Stomach (tissue), 9 donors: ENCODE measurements around the gene MNAT1. TPM values are rescaled to one million over a fixed set of nuclear protein-coding genes. Genes with fewer than 3 reads are reported as not detected.

Source experiments
- DNase-seq, 2 donors: peaks; one replicate each; pipeline versions ENCODE4 v3.0.0 to v3.0.0-alpha.2; 2013 to 2019
- H3K27ac ChIP-seq, 5 donors: fragments of 200-600 bp in 4 of 5; sonication (generic) in 4 of 5; one replicate each; pipeline ENCODE4 v1.5.1; 2013 to 2019; ENCODE audit warnings: mild to moderate bottlenecking in 1 of 5, moderate library complexity in 1 of 5
- H3K27me3 ChIP-seq, 3 donors: fragments of 200-600 bp; sonication (generic); one replicate each; pipeline ENCODE4 v1.5.1; 2017 to 2019; ENCODE audit warnings: mixed run types in 1 of 3
- H3K36me3 ChIP-seq, 4 donors: fragments of 200-600 bp; sonication (generic); 1 replicate in 3 of 4; 2 replicates in 1 of 4; pipeline ENCODE4 v1.5.1; 2016 to 2019
- H3K4me1 ChIP-seq, 4 donors: fragments of 200-600 bp; sonication (generic); one replicate each; pipeline ENCODE4 v1.5.1; 2016 to 2019
- H3K4me3 ChIP-seq, 4 donors: fragments of 200-600 bp; sonication (generic) in 3 of 4; one replicate each; pipeline ENCODE4 v1.5.1; 2016 to 2019; ENCODE audit warnings: mild to moderate bottlenecking in 1 of 4
- H3K9me3 ChIP-seq, 4 donors: fragments of 200-600 bp; sonication (generic); one replicate each; pipeline ENCODE4 v1.5.1; 2016 to 2019
- EP300 ChIP-seq: sonication (generic); formaldehyde crosslinking; IDR thresholded peaks from one replicate; pipeline ENCODE4 v1.6.1; 2017; ENCODE audit warnings: antibody characterized with exemption
- POLR2A ChIP-seq, 4 donors: fragments of 450-650 bp; IDR thresholded peaks; one replicate each; pipeline ENCODE4 v1.6.1; 2016; ENCODE audit warnings: antibody characterized with exemption in 4 of 4, control low read depth in 2 of 4, mild to moderate bottlenecking in 1 of 4, moderate library complexity in 1 of 4
- POLR2AphosphoS5 ChIP-seq, 3 donors: sonication (generic); formaldehyde crosslinking; IDR thresholded peaks; one replicate each; pipeline ENCODE4 v1.6.1; 2016; ENCODE audit warnings: antibody characterized with exemption in 3 of 3
- WGBS, 5 donors: extraction: QIAGEN DNeasy Blood & Tissue Kit in 3 of 5; methylation state at CpG; one replicate each; pipeline versions ENCODE4 v1.1.5 to v1.1.7; 2013 to 2018; 5-methylcytosine and 5-hydroxymethylcytosine counted together
- intact Hi-C: fragments of 100-400 bp; cut with DNase I; formaldehyde crosslinking; loops from one replicate; pipeline ENCODE4 v1.15.1; 2023; ENCODE audit warnings: low total_unique reads
- polyA plus RNA-seq, 3 donors: library from polyadenylated mRNA; stranded (reverse); fragments of 200-250 nt; gene quantifications; one replicate each; pipeline ENCODE4 v1.2.3, GENCODE V29; 2013
- total RNA-seq, 5 donors: library from RNA; depleted of rRNA; stranded (reverse); fragments of >200 nt; gene quantifications; one replicate each; pipeline versions ENCODE4 v1.1.0 to v1.2.3, GENCODE V29; 2014 to 2016
- TF ChIP-seq, protein P1 (sequence below), 7 experiments: fragments of 450-650 bp in 4 of 7; fragments of 200-600 bp in 3 of 7; sonication (generic) in 3 of 7; IDR thresholded peaks; one replicate each; pipeline ENCODE4 v1.5.1; 2016 to 2019; ENCODE audit warnings: antibody characterized with exemption in 7 of 7, control low read depth in 2 of 7, mild to moderate bottlenecking in 1 of 7
- donor health status: healthy with polysubstance abuse.
- donor health status: Bipolar disorder and iron deficiency.
- donor health status: healthy.

MNAT1 gene
- total and polyA plus RNA-seq, 8 donors = 10.3 to 150 (median 19.9) TPM

DNA sequence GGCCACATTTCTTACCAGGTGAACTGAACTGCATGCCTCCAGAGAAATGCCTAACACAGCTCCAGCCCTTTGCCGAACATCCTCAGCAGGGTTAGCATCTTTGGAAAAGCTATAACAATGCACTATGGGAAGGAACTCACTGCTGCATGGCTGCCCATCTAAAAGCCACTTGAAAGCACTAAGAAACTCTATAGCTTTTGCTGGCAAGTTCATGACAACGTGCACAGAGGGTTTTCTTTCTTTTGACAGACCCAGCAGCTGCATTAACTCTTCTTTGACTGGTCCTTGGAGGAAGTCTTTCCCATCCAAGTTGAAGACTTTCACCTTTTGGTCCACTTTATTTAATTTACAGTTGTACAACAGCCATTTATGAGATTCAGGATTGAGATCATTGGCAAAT, 241.0 kb downstream of the MNAT1 start:
- peak in 1 of 2 donors; percentile 9 for DNase-seq
- intact Hi-C loops = no loop called here
- WGBS, 5 donors = 37 to 53% (median 51%) methylated on average over 2 of the region's 2 CpGs
- H3K9me3 ChIP-seq = no peaks in the 10 kb centered on the region
- peaks cover 0 to 33% (median 24%) of the 10 kb centered on the region in 4 donors for H3K4me1 ChIP-seq
- H3K27me3 ChIP-seq = no peaks in the 10 kb centered on the region
- no peak for TF ChIP-seq POLR2A (IDR thresholded peaks at IDR 0.05)
- TF ChIP-seq POLR2AphosphoS5 (IDR thresholded peaks at IDR 0.05) = no peak
- TF ChIP-seq, protein P1, sequence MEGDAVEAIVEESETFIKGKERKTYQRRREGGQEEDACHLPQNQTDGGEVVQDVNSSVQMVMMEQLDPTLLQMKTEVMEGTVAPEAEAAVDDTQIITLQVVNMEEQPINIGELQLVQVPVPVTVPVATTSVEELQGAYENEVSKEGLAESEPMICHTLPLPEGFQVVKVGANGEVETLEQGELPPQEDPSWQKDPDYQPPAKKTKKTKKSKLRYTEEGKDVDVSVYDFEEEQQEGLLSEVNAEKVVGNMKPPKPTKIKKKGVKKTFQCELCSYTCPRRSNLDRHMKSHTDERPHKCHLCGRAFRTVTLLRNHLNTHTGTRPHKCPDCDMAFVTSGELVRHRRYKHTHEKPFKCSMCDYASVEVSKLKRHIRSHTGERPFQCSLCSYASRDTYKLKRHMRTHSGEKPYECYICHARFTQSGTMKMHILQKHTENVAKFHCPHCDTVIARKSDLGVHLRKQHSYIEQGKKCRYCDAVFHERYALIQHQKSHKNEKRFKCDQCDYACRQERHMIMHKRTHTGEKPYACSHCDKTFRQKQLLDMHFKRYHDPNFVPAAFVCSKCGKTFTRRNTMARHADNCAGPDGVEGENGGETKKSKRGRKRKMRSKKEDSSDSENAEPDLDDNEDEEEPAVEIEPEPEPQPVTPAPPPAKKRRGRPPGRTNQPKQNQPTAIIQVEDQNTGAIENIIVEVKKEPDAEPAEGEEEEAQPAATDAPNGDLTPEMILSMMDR (IDR thresholded peaks at IDR 0.05) = no peak
- TF ChIP-seq EP300 = no peak
- peaks cover 6 to 40% (median 24%) of the 10 kb centered on the region in 4 donors for H3K36me3 ChIP-seq
- H3K4me3 ChIP-seq = no peak overlapping the region
- no peak overlapping the region for H3K27ac ChIP-seq

DNA sequence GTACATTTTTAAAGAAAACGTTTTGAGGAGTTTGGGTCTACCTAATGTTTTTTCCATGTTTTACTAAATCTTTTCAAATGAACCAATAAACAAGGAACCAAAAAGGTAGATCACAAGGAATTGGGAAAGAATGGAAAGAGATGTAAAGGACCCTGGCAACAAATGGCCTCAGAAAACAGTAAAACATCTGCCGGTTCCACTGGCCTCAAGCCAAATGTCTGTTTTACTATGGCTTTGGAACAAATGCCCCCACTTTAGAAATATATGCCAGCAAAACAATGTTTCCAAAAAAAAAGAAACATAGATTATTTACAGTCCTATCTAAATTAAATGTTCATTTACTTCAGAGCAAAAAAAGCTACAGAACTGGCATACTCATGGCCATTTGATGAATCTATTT, 243.3 kb downstream of the MNAT1 start:
- Histone ChIP-seq H3K27me3 (no peaks in the 10 kb centered on the region), H3K27ac (no peak overlapping the region), H3K9me3 (no peaks in the 10 kb centered on the region), H3K4me3 (no peak overlapping the region), H3K4me1 (peaks cover 0 to 46% (median 35%) of the 10 kb centered on the region in 4 donors), H3K36me3 (peaks cover 6 to 32% (median 24%) of the 10 kb centered on the region in 4 donors)
- intact Hi-C loops = no loop called here
- WGBS, 5 donors = 58 to 63% (median 62%) methylated on average over 2 of the region's 2 CpGs
- TF ChIP-seq, protein P1 (IDR thresholded peaks at IDR 0.05) = no peak
- TF ChIP-seq POLR2A (IDR thresholded peaks at IDR 0.05) (no peak), POLR2AphosphoS5 (IDR thresholded peaks at IDR 0.05) (no peak), EP300 (no peak)
- DNase-seq = peak in 1 of 2 donors; percentile 4

DNA sequence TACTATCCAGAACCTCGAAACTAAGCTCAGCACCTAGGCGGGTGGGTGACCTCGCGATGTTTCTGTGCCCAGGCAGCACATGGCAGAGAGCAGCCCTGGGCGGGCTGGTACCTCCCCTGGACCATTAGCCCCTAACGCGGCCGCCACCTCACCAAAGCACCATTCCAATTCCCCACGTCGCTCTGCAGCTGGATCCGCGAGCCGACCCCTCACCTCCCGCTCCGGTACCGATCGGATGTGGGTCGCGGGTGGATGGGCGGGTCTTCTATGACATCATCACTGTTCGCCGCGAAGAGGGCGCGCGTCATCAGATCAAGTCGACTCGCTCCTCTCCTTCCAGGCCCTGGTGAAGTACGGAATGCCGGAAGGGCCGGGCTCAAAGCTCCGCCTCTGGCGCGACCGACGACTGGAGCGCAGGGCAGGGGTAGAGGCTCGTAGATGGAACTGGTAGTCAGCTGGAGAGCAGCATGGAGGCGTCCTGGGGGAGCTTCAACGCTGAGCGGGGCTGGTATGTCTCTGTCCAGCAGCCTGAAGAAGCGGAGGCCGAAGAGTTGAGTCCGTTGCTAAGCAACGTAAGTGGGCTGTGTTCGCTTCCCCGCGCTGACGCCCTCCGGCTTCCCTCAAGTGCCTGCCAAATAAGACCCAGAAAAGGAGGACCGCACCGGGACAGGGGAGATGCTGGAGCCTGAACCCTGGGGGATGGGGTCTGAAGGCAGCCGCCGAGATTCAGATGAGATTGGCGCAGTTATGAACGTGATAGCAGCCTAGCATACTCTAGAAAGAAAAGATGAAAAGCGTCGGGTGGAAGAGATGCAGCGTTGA, 246.5 kb downstream of the MNAT1 start, which contains the start of the genes SLC38A6 and TRMT5:
Gene SLC38A6, plus strand, starts transcription at position 435 of the 822 bp plus-strand sequence. Its CDS starts 33 bp downstream, at position 468.
Gene TRMT5, minus strand, starts transcription at position 269 of the 822 bp plus-strand sequence. Its CDS starts 106 bp downstream, at position 163.
- Histone ChIP-seq H3K27me3 (no peaks in the 10 kb centered on the region), H3K4me3 (peak within 1 kb of the TSS; percentile 72 to 97 (median 88)), H3K36me3 (peaks cover 0 to 26% (median 13%) of the 10 kb centered on the region in 4 donors), H3K9me3 (no peaks in the 10 kb centered on the region), H3K27ac (peak within 1 kb of the TSS; percentile 79 to 93 (median 85)), H3K4me1 (peaks cover 0 to 51% (median 35%) of the 10 kb centered on the region in 4 donors)
- intact Hi-C loops = loop anchor here (10.0 kb wide), 1 partner anchor 256 kb away; the partner anchor contains the start of gene SIX4
- DNase-seq = peak; percentile 94 to 98
- 0 to 1% (median 1%) methylated on average over 46 to 59 of the region's 59 CpGs for WGBS, 5 donors
- TF ChIP-seq POLR2AphosphoS5 (IDR thresholded peaks at IDR 0.05) (peak; percentile 82 to 97 (median 92)), POLR2A (IDR thresholded peaks at IDR 0.05) (no peak), EP300 (no peak)
- TF ChIP-seq, protein P1 (IDR thresholded peaks at IDR 0.05) = peak in 1 of 7 experiments; percentile 9

DNA sequence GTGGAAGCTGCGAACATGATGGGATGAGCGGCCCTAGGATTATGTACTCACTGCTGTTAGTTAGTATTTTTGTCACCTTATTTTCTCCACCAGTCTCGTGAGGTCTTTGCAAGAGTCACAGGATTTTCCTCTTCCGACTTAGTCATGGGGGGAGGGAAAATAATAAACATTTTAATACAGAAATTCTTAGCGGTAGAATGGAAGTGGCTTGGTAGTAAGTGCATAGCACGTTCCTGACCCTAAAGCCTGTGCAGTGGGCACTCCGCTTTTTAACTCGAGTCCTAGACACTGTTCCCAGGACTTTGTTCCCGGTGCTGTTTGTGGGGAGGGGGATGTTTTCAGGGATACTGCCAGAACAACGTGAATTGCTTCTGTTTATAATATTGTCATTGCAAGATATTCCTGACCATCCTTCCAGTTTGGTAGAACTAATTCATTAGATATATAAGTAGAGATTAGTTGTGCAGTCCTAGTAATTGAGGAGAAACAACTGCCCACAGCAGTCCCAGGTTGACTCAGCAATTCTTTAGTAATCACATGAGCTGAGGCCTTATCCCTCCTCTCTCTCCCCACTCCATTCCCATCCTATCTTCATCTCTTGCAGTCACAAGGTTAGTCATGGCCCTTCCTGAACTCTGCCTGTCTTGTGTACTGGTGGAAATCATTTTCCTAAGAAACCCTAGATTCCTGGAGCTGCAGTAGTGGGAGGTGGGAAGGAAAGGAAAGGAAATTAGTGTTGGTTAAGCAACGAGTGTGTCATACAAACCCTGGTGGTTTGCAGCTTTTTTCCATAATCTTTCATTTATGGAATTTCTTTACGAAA, 247.3 kb downstream of the MNAT1 start:
- Histone ChIP-seq H3K36me3 (peaks cover 0 to 22% (median 10%) of the 10 kb centered on the region in 4 donors), H3K4me3 (peak overlapping the region; percentile 72 to 97 (median 88)), H3K4me1 (peaks cover 0 to 51% (median 35%) of the 10 kb centered on the region in 4 donors), H3K27ac (peak overlapping the region; percentile 79 to 93 (median 85)), H3K9me3 (no peaks in the 10 kb centered on the region), H3K27me3 (no peaks in the 10 kb centered on the region)
- intact Hi-C loops = loop anchor here (10.0 kb wide), 1 partner anchor 257 kb away; the partner anchor contains the start of gene SIX4
- 10 to 13% (median 11%) methylated on average over 12 of the region's 12 CpGs for WGBS, 5 donors
- no peak for TF ChIP-seq POLR2A (IDR thresholded peaks at IDR 0.05)
- DNase-seq = peak in 1 of 2 donors; percentile 34
